ENCODE data around the gene BAG1. TPM values are rescaled to one million over a fixed set of nuclear protein-coding genes. Genes with fewer than 3 reads are reported as not detected.

BAG1 gene
- total RNA-seq, 1 donor from 2014 or later, result 43.3 TPM

DNA sequence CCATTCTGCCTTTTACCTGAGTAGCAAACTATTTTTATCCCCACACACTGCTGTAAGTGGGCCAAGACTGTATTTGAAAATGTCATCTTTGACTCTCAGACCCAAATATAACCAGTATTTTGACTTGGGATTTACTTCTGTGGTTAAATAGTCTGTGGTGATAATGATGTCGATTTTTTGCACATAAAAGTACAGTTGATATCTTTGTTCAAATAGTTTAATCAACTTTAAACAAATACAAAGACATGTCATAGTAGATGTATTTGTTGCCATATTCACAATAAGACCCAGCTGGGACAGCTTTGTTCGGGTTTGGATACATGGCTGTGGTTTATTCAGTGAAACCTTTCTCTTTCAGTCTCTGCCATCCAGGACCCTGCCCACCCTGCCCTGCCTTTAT lies 46.2 kb upstream of the BAG1 start:
- no peaks in the 10 kb centered on the region for H3K27me3 ChIP-seq (ENCODE audit: insufficient read depth, low read length)
- no peak for DNase-seq (ENCODE audit: low read depth)
- peaks cover 4% of the 10 kb centered on the region for H3K79me2 ChIP-seq (ENCODE audit: insufficient read depth, low read length)
- H3K27ac ChIP-seq (ENCODE audit: low read depth, low read length), result no peak overlapping the region
- H3K36me3 ChIP-seq (ENCODE audit: insufficient read depth, low read length), result peaks cover 63% of the 10 kb centered on the region
- Mint-ChIP-seq H3K9me3 (ENCODE audit: unreplicated experiment) (no peaks in the 10 kb centered on the region), H3K4me1 (ENCODE audit: low read depth, unreplicated experiment) (peaks cover 17% of the 10 kb centered on the region), H3K36me3 (ENCODE audit: low read depth, unreplicated experiment) (peaks cover 25% of the 10 kb centered on the region), H3K27me3 (ENCODE audit: low read depth, unreplicated experiment) (no peaks in the 10 kb centered on the region), H3K27ac (ENCODE audit: unreplicated experiment) (peak overlapping the region; percentile 67), H3K4me3 (ENCODE audit: unreplicated experiment) (no peak overlapping the region)
- H4K20me1 ChIP-seq (ENCODE audit: insufficient read depth, low read length), result peaks cover 1% of the 10 kb centered on the region
- H3K9ac ChIP-seq (ENCODE audit: low read length), result peak overlapping the region; percentile 13
- no peak overlapping the region for H3K4me3 ChIP-seq (ENCODE audit: insufficient read depth, low read depth, low read length)
- TF ChIP-seq, protein P1, sequence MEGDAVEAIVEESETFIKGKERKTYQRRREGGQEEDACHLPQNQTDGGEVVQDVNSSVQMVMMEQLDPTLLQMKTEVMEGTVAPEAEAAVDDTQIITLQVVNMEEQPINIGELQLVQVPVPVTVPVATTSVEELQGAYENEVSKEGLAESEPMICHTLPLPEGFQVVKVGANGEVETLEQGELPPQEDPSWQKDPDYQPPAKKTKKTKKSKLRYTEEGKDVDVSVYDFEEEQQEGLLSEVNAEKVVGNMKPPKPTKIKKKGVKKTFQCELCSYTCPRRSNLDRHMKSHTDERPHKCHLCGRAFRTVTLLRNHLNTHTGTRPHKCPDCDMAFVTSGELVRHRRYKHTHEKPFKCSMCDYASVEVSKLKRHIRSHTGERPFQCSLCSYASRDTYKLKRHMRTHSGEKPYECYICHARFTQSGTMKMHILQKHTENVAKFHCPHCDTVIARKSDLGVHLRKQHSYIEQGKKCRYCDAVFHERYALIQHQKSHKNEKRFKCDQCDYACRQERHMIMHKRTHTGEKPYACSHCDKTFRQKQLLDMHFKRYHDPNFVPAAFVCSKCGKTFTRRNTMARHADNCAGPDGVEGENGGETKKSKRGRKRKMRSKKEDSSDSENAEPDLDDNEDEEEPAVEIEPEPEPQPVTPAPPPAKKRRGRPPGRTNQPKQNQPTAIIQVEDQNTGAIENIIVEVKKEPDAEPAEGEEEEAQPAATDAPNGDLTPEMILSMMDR (IDR thresholded peaks at IDR 0.05; ENCODE audit: insufficient read depth, low read depth, low read length), result no peak
- TF ChIP-seq EZH2 (IDR thresholded peaks at IDR 0.05; ENCODE audit: insufficient read depth, low read length), result no peak
- no peak overlapping the region for H2AFZ ChIP-seq (ENCODE audit: low read depth, low read length)
- no peak overlapping the region for H3K4me2 ChIP-seq (ENCODE audit: low read length)
- H3K9me3 ChIP-seq (ENCODE audit: insufficient read depth, low read depth, low read length), result no peaks in the 10 kb centered on the region
- FAIRE-seq, result no peak
- no peaks in the 10 kb centered on the region for H3K4me1 ChIP-seq (ENCODE audit: insufficient read depth, low read length)

DNA sequence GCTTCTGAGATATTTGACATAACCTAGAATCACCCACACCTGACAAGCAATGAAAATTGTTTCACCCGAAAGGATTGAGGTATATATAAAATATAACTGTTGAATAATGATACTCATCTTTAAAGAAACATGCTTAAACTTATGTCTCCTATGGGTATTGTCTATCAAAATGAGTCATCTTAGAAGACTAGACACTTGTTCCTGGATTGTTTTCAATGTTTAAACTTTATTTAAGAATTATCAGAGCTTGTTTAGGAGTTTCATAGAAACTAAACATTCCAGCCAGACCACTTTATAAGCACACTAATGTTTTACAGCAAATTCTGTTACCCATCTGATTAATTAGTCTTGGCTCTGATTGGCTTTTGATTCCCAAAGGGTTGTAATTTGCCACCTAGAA lies 45.4 kb upstream of the BAG1 start:
- peak; percentile 50 for FAIRE-seq
- peaks cover 25% of the 10 kb centered on the region for H3K36me3 Mint-ChIP-seq (ENCODE audit: low read depth, unreplicated experiment)
- no peak for TF ChIP-seq EZH2 (IDR thresholded peaks at IDR 0.05; ENCODE audit: insufficient read depth, low read length)
- TF ChIP-seq, protein P1 (IDR thresholded peaks at IDR 0.05; ENCODE audit: insufficient read depth, low read depth, low read length), result no peak

DNA sequence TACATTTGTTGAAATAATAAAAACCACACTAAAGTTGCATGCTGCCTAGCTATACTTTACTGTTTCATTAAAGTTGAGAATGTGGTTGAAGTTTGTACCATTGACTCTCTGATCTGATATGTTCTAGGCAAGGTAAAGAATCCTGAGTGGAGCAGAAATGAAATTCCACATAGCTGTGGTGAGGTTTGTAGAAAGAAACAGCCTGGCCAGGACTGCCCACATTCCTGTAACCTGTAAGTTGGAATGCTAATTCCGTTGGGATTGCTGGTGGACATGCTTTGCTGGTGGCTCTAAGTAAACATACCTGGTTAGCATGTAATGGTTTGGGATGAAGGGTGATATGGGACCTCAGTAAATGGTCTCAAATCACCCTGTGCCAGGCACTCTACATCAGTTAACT lies 42.6 kb upstream of the BAG1 start:
- peak; percentile 56 for DNase-seq (ENCODE audit: low read depth)
- Mint-ChIP-seq H3K4me1 (ENCODE audit: low read depth, unreplicated experiment) (peaks cover 17% of the 10 kb centered on the region), H3K4me3 (ENCODE audit: unreplicated experiment) (no peak overlapping the region), H3K27ac (ENCODE audit: unreplicated experiment) (no peak overlapping the region), H3K27me3 (ENCODE audit: low read depth, unreplicated experiment) (no peaks in the 10 kb centered on the region), H3K36me3 (ENCODE audit: low read depth, unreplicated experiment) (peaks cover 20% of the 10 kb centered on the region), H3K9me3 (ENCODE audit: unreplicated experiment) (no peaks in the 10 kb centered on the region)
- H3K4me1 ChIP-seq (ENCODE audit: insufficient read depth, low read length), result no peaks in the 10 kb centered on the region
- peaks cover 3% of the 10 kb centered on the region for H3K79me2 ChIP-seq (ENCODE audit: insufficient read depth, low read length)
- no peak overlapping the region for H3K4me2 ChIP-seq (ENCODE audit: low read length)
- TF ChIP-seq, protein P1 (IDR thresholded peaks at IDR 0.05; ENCODE audit: insufficient read depth, low read depth, low read length), result no peak
- TF ChIP-seq EZH2 (IDR thresholded peaks at IDR 0.05; ENCODE audit: insufficient read depth, low read length), result no peak
- H2AFZ ChIP-seq (ENCODE audit: low read depth, low read length), result no peak overlapping the region
- no peaks in the 10 kb centered on the region for H3K9me3 ChIP-seq (ENCODE audit: insufficient read depth, low read depth, low read length)
- no peak overlapping the region for H3K9ac ChIP-seq (ENCODE audit: low read length)
- no peak overlapping the region for H3K4me3 ChIP-seq (ENCODE audit: insufficient read depth, low read depth, low read length)
- H3K27me3 ChIP-seq (ENCODE audit: insufficient read depth, low read length), result no peaks in the 10 kb centered on the region
- no peak for FAIRE-seq
- peaks cover 9% of the 10 kb centered on the region for H4K20me1 ChIP-seq (ENCODE audit: insufficient read depth, low read length)
- peaks cover 65% of the 10 kb centered on the region for H3K36me3 ChIP-seq (ENCODE audit: insufficient read depth, low read length)
- H3K27ac ChIP-seq (ENCODE audit: low read depth, low read length), result peak overlapping the region; percentile 19

More for the DNA sequence above, 45.4 kb upstream of the BAG1 start:
- no peaks in the 10 kb centered on the region for H3K27me3 ChIP-seq (ENCODE audit: insufficient read depth, low read length)
- DNase-seq (ENCODE audit: low read depth), result no peak
- no peaks in the 10 kb centered on the region for H3K9me3 Mint-ChIP-seq (ENCODE audit: unreplicated experiment)
- H3K4me3 Mint-ChIP-seq (ENCODE audit: unreplicated experiment), result peak overlapping the region; percentile 20
- H3K4me2 ChIP-seq (ENCODE audit: low read length), result no peak overlapping the region
- peaks cover 3% of the 10 kb centered on the region for H3K79me2 ChIP-seq (ENCODE audit: insufficient read depth, low read length)
- no peak overlapping the region for H3K9ac ChIP-seq (ENCODE audit: low read length)
- no peak overlapping the region for H3K27ac Mint-ChIP-seq (ENCODE audit: unreplicated experiment)
- no peaks in the 10 kb centered on the region for H3K4me1 ChIP-seq (ENCODE audit: insufficient read depth, low read length)
- no peak overlapping the region for H3K4me3 ChIP-seq (ENCODE audit: insufficient read depth, low read depth, low read length)
- H2AFZ ChIP-seq (ENCODE audit: low read depth, low read length), result no peak overlapping the region
- peaks cover 66% of the 10 kb centered on the region for H3K36me3 ChIP-seq (ENCODE audit: insufficient read depth, low read length)
- peaks cover 17% of the 10 kb centered on the region for H3K4me1 Mint-ChIP-seq (ENCODE audit: low read depth, unreplicated experiment)
- no peaks in the 10 kb centered on the region for H3K9me3 ChIP-seq (ENCODE audit: insufficient read depth, low read depth, low read length)
- H3K27me3 Mint-ChIP-seq (ENCODE audit: low read depth, unreplicated experiment), result no peaks in the 10 kb centered on the region
- H3K27ac ChIP-seq (ENCODE audit: low read depth, low read length), result no peak overlapping the region
- H4K20me1 ChIP-seq (ENCODE audit: insufficient read depth, low read length), result peaks cover 9% of the 10 kb centered on the region

Measured in astrocyte (in vitro differentiated cells and primary cell).